Osteoblast (primary cell): ENCODE measurements around the gene PLA2G2C. TPM values are rescaled to one million over a fixed set of nuclear protein-coding genes. Genes with fewer than 3 reads are reported as not detected.
A peak's percentile ranks its signal among the peaks of the same experiment; 100 is the strongest.

Experiments used
- DNase-seq: peaks from one replicate; pipeline ENCODE4 v3.0.0; 2011; ENCODE audit warnings: low spot score, mixed read lengths; ENCODE audit not compliant: insufficient read length; ENCODE audit errors: missing footprints
- H2AFZ ChIP-seq: 2 replicates; pipeline ENCODE4 v1.6.0; 2011; ENCODE audit warnings: mild to moderate bottlenecking, low read length
- H3K27ac ChIP-seq: 2 replicates; pipeline ENCODE4 v1.5.1; 2011; ENCODE audit warnings: mild to moderate bottlenecking, low read depth, low read length, moderate library complexity
- H3K27me3 ChIP-seq: 2 replicates; pipeline ENCODE4 v1.6.0; 2012; ENCODE audit warnings: mild to moderate bottlenecking, control low read depth, inconsistent platforms, low read length, moderate library complexity; ENCODE audit not compliant: insufficient read depth
- H3K36me3 ChIP-seq: 2 replicates; pipeline ENCODE4 v1.5.1; 2011; ENCODE audit warnings: mild to moderate bottlenecking, low read length, control low read depth, moderate library complexity; ENCODE audit not compliant: insufficient read depth
- H3K4me1 ChIP-seq: 2 replicates; pipeline ENCODE4 v1.5.1; 2011; ENCODE audit warnings: mild to moderate bottlenecking, low read length, control low read depth, moderate library complexity; ENCODE audit not compliant: insufficient read depth
- H3K4me2 ChIP-seq: 2 replicates; pipeline ENCODE4 v1.6.0; 2011; ENCODE audit warnings: mild to moderate bottlenecking, low read length; ENCODE audit not compliant: insufficient read depth
- H3K4me3 ChIP-seq: fragments of 200-600 bp; sonication (generic); 3 replicates; pipeline ENCODE4 v1.5.1; 2012; ENCODE audit warnings: mild to moderate bottlenecking, low read length, inconsistent platforms; ENCODE audit not compliant: insufficient read depth
- H3K79me2 ChIP-seq: 2 replicates; pipeline ENCODE4 v1.6.0; 2012; ENCODE audit warnings: mild to moderate bottlenecking, low read length, control low read depth, inconsistent platforms; ENCODE audit not compliant: insufficient read depth
- H3K9me3 ChIP-seq: 2 replicates; pipeline ENCODE4 v1.5.1; 2011; ENCODE audit warnings: low read depth, low read length, control low read depth
- H4K20me1 ChIP-seq: 2 replicates; pipeline ENCODE4 v1.6.0; 2012; ENCODE audit warnings: mild to moderate bottlenecking, low read length, control low read depth; ENCODE audit not compliant: insufficient read depth
- CTCF ChIP-seq: IDR thresholded peaks from 2 replicates; pipeline ENCODE4 v1.5.1; 2011; ENCODE audit warnings: mild to moderate bottlenecking, low read depth, low read length, moderate library complexity; ENCODE audit errors: extremely low read depth
- total RNA-seq: library from RNA; depleted of rRNA; stranded (reverse); fragments of >200 nt; gene quantifications from 2 replicates; pipeline ENCODE4 v1.2.3, GENCODE V29; 2012

The PLA2G2C gene
- total RNA-seq, 1 donor = not detected

DNA sequence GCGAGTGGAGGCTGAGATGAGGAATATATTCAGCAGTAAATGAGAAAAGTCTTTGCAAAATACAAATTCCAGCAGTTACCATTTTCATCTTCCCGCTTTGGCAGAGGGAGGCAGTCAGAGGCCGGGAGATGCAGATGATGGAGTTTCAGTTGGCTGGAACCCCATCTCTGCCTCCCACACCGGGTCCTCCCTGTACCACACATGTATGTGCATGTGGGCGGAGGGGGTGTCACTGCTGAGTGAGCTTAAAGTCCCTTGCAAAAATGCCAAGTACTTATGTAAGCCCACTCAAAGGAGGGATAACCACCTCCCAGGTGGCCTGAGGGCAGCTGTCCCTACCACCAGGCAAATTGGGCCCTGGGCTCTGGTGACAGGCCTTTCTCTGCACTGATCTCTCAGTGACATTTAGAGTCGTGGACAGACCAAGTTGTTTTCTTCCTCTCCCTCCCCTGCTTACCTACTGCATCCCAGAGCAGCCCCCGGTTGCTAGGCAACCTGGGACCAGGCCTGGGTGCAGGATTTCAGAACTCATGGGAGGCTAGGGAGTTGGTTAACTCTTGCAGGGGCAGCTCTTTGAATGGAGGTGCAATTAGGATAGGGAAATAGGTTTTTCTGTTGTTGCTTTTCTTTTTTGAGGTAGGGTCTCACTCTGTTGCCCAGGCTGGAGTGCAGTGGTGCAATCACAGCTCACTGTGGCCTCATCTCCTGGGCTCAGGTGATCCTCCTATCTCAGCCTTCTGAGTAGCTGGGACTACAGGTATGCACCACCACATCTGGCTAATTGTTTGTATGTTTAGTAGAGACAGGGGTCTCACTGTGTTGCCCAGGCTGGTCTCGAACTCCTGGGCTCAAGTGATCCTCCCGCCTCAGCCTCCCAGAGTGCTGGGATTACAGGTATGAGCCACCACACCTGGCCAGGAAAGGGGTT is 17.5 kb downstream of the PLA2G2C start:
- no peak for DNase-seq
- Histone ChIP-seq H3K27me3 (peaks cover 6% of the 10 kb centered on the region), H3K27ac (no peak overlapping the region), H3K9me3 (no peaks in the 10 kb centered on the region), H2AFZ (no peak overlapping the region), H3K4me3 (no peak overlapping the region), H4K20me1 (no peaks in the 10 kb centered on the region), H3K36me3 (no peaks in the 10 kb centered on the region), H3K4me2 (no peak overlapping the region), H3K79me2 (no peaks in the 10 kb centered on the region), H3K4me1 (peaks cover 2% of the 10 kb centered on the region)
- no peak for TF ChIP-seq CTCF

DNA sequence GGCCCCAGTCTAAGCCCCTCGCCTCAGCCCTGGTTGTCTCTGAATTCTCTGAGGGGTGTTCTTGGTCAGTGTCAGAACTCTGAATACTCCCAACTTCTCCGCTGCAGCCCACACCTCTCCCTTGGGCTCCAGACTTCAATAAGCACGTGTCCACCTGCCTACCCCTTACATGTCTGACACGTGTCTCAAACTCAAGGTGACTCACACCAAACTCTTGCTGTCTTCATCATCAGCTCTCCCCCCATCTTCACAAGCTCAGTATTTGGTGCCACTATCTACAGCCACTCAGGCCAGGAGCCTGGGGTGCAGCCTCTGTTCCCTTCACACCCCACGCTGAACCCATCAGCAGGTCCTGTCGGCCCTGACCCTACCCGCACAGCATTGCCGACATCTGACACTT is 19.2 kb downstream of the PLA2G2C start:
- H3K4me1 ChIP-seq = peaks cover 2% of the 10 kb centered on the region
- no peak overlapping the region for H3K4me3 ChIP-seq
- no peak overlapping the region for H3K4me2 ChIP-seq
- no peaks in the 10 kb centered on the region for H4K20me1 ChIP-seq
- no peaks in the 10 kb centered on the region for H3K9me3 ChIP-seq
- H3K27ac ChIP-seq = no peak overlapping the region
- H3K36me3 ChIP-seq = no peaks in the 10 kb centered on the region
- no peak for TF ChIP-seq CTCF
- no peak overlapping the region for H2AFZ ChIP-seq
- H3K79me2 ChIP-seq = no peaks in the 10 kb centered on the region
- peaks cover 10% of the 10 kb centered on the region for H3K27me3 ChIP-seq
- no peak for DNase-seq

DNA sequence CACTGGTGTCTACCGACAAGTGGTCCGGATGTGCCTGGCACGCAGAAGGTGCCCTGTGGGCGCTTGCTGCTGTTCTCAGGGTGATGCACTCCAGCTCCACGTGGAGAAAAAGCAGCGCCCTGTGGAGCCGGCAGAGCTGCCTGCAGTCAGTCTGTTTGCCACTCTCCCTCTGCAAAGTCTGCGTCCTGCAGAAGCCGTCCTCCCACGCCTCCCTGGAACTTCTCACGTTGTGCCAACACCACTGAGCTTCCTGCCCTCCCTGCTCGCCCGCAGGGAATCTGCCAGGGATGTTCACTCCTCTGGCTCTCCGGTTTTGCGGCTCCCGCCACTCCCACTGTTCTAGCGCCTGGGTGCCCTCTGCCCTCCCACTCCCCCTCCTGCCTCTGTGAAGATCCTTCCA is 20.3 kb downstream of the PLA2G2C start:
- Histone ChIP-seq H3K4me1 (peaks cover 2% of the 10 kb centered on the region), H2AFZ (no peak overlapping the region), H3K4me2 (no peak overlapping the region), H3K79me2 (no peaks in the 10 kb centered on the region), H3K9me3 (peaks cover under 1% of the 10 kb centered on the region), H4K20me1 (no peaks in the 10 kb centered on the region), H3K4me3 (no peak overlapping the region), H3K27me3 (peaks cover 8% of the 10 kb centered on the region), H3K36me3 (no peaks in the 10 kb centered on the region), H3K27ac (no peak overlapping the region)
- TF ChIP-seq CTCF = no peak
- DNase-seq = no peak

DNA sequence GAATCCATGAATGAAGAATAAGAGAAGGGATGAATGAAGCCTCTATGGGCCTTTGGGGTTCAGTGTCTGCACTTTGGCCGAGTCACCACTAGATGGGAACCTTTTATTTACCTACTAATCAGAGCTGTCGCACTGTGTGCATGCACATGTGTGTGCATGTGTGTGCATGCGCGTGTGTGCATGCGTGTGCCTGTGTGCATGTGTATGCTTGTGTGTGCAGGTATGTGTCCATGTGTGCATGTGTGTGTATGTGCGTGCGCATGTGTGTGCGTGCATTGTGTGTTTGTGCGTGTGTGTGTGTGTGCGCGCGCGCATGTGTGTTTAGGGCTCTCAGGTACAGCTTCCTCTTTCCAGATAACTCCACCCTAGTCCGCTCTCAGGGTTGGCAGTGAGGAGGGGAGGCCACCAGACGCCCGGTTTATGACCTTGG is 20.8 kb downstream of the PLA2G2C start:
- H3K27me3 ChIP-seq = peaks cover 8% of the 10 kb centered on the region
- H3K4me3 ChIP-seq = no peak overlapping the region
- H3K36me3 ChIP-seq = no peaks in the 10 kb centered on the region
- no peak overlapping the region for H3K27ac ChIP-seq
- peak; percentile 55 for TF ChIP-seq CTCF
- no peaks in the 10 kb centered on the region for H3K79me2 ChIP-seq
- no peak for DNase-seq
- no peaks in the 10 kb centered on the region for H4K20me1 ChIP-seq
- H3K9me3 ChIP-seq = peaks cover 5% of the 10 kb centered on the region
- no peak overlapping the region for H3K4me2 ChIP-seq
- no peak overlapping the region for H2AFZ ChIP-seq
- peaks cover 2% of the 10 kb centered on the region for H3K4me1 ChIP-seq
